GM23338 (cell line): ENCODE measurements around the gene CDH12. TPM values are rescaled to one million over a fixed set of nuclear protein-coding genes. Genes with fewer than 3 reads are reported as not detected.

Experiments
- ATAC-seq: fragments of 200-7000 bp; cut with Tn5 transposase; 3 replicates; pipeline ENCODE4 v1.9.1; 2020
- DNase-seq: peaks from one replicate; pipeline ENCODE4 v3.0.0-alpha.2; 2015; ENCODE audit warnings: low spot score
- H2AFZ ChIP-seq: fragments of 200-600 bp; sonication (generic); 2 replicates; pipeline ENCODE4 v1.8.0; 2016; ENCODE audit warnings: antibody characterized with exemption, mild to moderate bottlenecking, moderate library complexity
- H3F3A ChIP-seq: fragments of 200-600 bp; sonication (generic); replicated peaks from 2 replicates; pipeline ENCODE4 v1.8.0; 2017; ENCODE audit warnings: antibody characterized with exemption, mixed run types, low read depth
- H3K27ac ChIP-seq: fragments of 200-600 bp; sonication (generic); 2 replicates; pipeline ENCODE4 v1.6.1; 2016; ENCODE audit warnings: low read depth
- H3K27me3 ChIP-seq: fragments of 200-600 bp; sonication (generic); 2 replicates; pipeline ENCODE4 v1.8.0; 2016; ENCODE audit warnings: mild to moderate bottlenecking, mixed run types, moderate library complexity; ENCODE audit not compliant: insufficient read depth
- H3K36me3 ChIP-seq: fragments of 200-600 bp; sonication (generic); 2 replicates; pipeline ENCODE4 v1.8.0; 2016; ENCODE audit warnings: mild to moderate bottlenecking; ENCODE audit not compliant: insufficient read depth
- H3K4me1 ChIP-seq: fragments of 200-600 bp; sonication (generic); 2 replicates; pipeline ENCODE4 v1.8.0; 2016; ENCODE audit warnings: mild to moderate bottlenecking, moderate library complexity; ENCODE audit not compliant: insufficient read depth
- H3K4me2 ChIP-seq: fragments of 200-600 bp; sonication (generic); 2 replicates; pipeline ENCODE4 v1.7.1; 2017; ENCODE audit warnings: mixed run types
- H3K4me3 ChIP-seq: fragments of 200-600 bp; sonication (generic); 2 replicates; pipeline ENCODE4 v1.6.1; 2016; ENCODE audit warnings: mixed run types
- H3K79me2 ChIP-seq: fragments of 200-600 bp; sonication (generic); replicated peaks from 2 replicates; pipeline ENCODE4 v1.8.0; 2017; ENCODE audit warnings: mild to moderate bottlenecking; ENCODE audit not compliant: insufficient read depth
- H3K9me2 ChIP-seq: fragments of 200-600 bp; sonication (generic); 2 replicates; pipeline ENCODE4 v1.8.0; 2017; ENCODE audit not compliant: insufficient read depth
- H4K20me1 ChIP-seq: fragments of 200-600 bp; sonication (generic); replicated peaks from 2 replicates; pipeline ENCODE4 v1.8.0; 2017; ENCODE audit warnings: mild to moderate bottlenecking; ENCODE audit not compliant: insufficient read depth
- H3K27ac Mint-ChIP-seq: 2 replicates; pipeline ENCODE4 v1.8.0; 2020; ENCODE audit warnings: inconsistent platforms, mild to moderate bottlenecking, moderate library complexity, mixed read lengths
- H3K27me3 Mint-ChIP-seq: 3 replicates; pipeline ENCODE4 v1.8.0; 2022; ENCODE audit warnings: low read depth, mild to moderate bottlenecking, moderate library complexity, mixed read lengths, inconsistent platforms; ENCODE audit not compliant: insufficient read depth, poor library complexity
- H3K36me3 Mint-ChIP-seq: 3 replicates; pipeline ENCODE4 v1.8.0; 2021; ENCODE audit warnings: low read depth, mild to moderate bottlenecking, inconsistent platforms, moderate library complexity, mixed read lengths
- H3K4me1 Mint-ChIP-seq: 3 replicates; pipeline ENCODE4 v1.8.0; 2020; ENCODE audit warnings: mild to moderate bottlenecking, inconsistent platforms, mixed read lengths
- H3K4me3 Mint-ChIP-seq: 3 replicates; pipeline ENCODE4 v1.8.0; 2021; ENCODE audit warnings: moderate library complexity, mild to moderate bottlenecking, inconsistent platforms, mixed read lengths
- H3K9me3 Mint-ChIP-seq: 3 replicates; pipeline ENCODE4 v1.8.0; 2020; ENCODE audit warnings: moderate library complexity, mild to moderate bottlenecking, inconsistent platforms, mixed read lengths
- CREB1 ChIP-seq: fragments of 250-450 bp; sonication (Bioruptor Pico); IDR thresholded peaks from 2 replicates; pipeline ENCODE4 v1.5.0; 2020; ENCODE audit warnings: low read depth, mild to moderate bottlenecking, moderate library complexity
- EZH2 ChIP-seq: fragments of 200-600 bp; sonication (generic); IDR thresholded peaks from one replicate; pipeline ENCODE4 v1.8.0; 2017; ENCODE audit warnings: antibody characterized with exemption, mild to moderate bottlenecking, low read depth; ENCODE audit not compliant: unreplicated experiment
- EZH2phosphoT487 ChIP-seq: fragments of 200-600 bp; sonication (generic); IDR thresholded peaks from one replicate; pipeline ENCODE4 v1.8.1; 2018; ENCODE audit warnings: antibody characterized with exemption; ENCODE audit not compliant: unreplicated experiment
- JUNB ChIP-seq: IDR thresholded peaks from one replicate; pipeline ENCODE4 v1.6.1; 2016; ENCODE audit warnings: antibody characterized with exemption; ENCODE audit not compliant: unreplicated experiment
- NANOG ChIP-seq: IDR thresholded peaks from 2 replicates; pipeline ENCODE4 v1.6.1; 2016; ENCODE audit warnings: antibody characterized with exemption, borderline replicate concordance
- polyA plus RNA-seq: library from polyadenylated mRNA; unstranded; fragments of >200 nt; fragmentation: Nextera tagmentation; extraction: Ambion mirVana; gene quantifications from 2 replicates; pipeline ENCODE4 v1.2.1, GENCODE V29; 2016
- total RNA-seq: library from RNA; depleted of rRNA; stranded (reverse); fragments of >200 nt; shearing (Covaris generic); gene quantifications from 2 replicates; pipeline ENCODE4 v1.2.3, GENCODE V29; 2014
- TF ChIP-seq, protein P1 (sequence below): fragments of 250-450 bp; sonication (Bioruptor Pico); IDR thresholded peaks from 2 replicates; pipeline ENCODE4 v1.5.0; 2020; ENCODE audit warnings: mild to moderate bottlenecking, moderate library complexity
- TF ChIP-seq, protein P2 (sequence below): IDR thresholded peaks from 2 replicates; pipeline ENCODE4 v1.6.1; 2016; ENCODE audit warnings: antibody characterized with exemption

The CDH12 gene
- total and polyA plus RNA-seq, 2 experiments from 2014 or later: not detected

DNA sequence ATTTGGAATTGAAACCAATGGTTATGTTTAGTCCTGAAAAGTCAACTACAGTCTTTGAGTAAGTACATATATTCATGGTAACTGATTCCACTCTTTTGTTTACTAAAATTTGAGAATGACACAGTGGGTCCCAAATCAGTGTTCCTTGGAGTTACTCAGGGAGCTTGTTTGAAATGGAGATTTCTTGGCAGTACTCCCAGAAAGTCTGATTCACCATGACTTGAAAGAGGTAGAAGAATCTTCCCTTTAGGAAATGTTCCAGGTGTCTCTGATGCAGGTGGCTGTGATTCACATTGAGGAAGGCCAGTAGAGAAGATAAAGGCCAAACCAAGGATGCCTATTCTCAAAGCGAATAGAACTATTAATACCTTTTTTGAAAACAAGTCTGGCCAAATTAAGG is 1078.3 kb downstream of the CDH12 start:
- no peaks in the 10 kb centered on the region for H3K27me3 ChIP-seq
- no peak overlapping the region for H3K4me2 ChIP-seq
- H2AFZ ChIP-seq: no peak overlapping the region
- no peaks in the 10 kb centered on the region for H3F3A ChIP-seq
- Mint-ChIP-seq H3K36me3 (no peaks in the 10 kb centered on the region), H3K9me3 (no peaks in the 10 kb centered on the region), H3K27ac (no peak overlapping the region), H3K4me1 (no peaks in the 10 kb centered on the region), H3K4me3 (no peak overlapping the region), H3K27me3 (no peaks in the 10 kb centered on the region)
- H3K79me2 ChIP-seq: no peaks in the 10 kb centered on the region
- no peaks in the 10 kb centered on the region for H3K9me2 ChIP-seq
- ATAC-seq (no peak), DNase-seq (no peak)
- H4K20me1 ChIP-seq: no peaks in the 10 kb centered on the region
- H3K4me1 ChIP-seq: no peaks in the 10 kb centered on the region
- TF ChIP-seq, protein P1, sequence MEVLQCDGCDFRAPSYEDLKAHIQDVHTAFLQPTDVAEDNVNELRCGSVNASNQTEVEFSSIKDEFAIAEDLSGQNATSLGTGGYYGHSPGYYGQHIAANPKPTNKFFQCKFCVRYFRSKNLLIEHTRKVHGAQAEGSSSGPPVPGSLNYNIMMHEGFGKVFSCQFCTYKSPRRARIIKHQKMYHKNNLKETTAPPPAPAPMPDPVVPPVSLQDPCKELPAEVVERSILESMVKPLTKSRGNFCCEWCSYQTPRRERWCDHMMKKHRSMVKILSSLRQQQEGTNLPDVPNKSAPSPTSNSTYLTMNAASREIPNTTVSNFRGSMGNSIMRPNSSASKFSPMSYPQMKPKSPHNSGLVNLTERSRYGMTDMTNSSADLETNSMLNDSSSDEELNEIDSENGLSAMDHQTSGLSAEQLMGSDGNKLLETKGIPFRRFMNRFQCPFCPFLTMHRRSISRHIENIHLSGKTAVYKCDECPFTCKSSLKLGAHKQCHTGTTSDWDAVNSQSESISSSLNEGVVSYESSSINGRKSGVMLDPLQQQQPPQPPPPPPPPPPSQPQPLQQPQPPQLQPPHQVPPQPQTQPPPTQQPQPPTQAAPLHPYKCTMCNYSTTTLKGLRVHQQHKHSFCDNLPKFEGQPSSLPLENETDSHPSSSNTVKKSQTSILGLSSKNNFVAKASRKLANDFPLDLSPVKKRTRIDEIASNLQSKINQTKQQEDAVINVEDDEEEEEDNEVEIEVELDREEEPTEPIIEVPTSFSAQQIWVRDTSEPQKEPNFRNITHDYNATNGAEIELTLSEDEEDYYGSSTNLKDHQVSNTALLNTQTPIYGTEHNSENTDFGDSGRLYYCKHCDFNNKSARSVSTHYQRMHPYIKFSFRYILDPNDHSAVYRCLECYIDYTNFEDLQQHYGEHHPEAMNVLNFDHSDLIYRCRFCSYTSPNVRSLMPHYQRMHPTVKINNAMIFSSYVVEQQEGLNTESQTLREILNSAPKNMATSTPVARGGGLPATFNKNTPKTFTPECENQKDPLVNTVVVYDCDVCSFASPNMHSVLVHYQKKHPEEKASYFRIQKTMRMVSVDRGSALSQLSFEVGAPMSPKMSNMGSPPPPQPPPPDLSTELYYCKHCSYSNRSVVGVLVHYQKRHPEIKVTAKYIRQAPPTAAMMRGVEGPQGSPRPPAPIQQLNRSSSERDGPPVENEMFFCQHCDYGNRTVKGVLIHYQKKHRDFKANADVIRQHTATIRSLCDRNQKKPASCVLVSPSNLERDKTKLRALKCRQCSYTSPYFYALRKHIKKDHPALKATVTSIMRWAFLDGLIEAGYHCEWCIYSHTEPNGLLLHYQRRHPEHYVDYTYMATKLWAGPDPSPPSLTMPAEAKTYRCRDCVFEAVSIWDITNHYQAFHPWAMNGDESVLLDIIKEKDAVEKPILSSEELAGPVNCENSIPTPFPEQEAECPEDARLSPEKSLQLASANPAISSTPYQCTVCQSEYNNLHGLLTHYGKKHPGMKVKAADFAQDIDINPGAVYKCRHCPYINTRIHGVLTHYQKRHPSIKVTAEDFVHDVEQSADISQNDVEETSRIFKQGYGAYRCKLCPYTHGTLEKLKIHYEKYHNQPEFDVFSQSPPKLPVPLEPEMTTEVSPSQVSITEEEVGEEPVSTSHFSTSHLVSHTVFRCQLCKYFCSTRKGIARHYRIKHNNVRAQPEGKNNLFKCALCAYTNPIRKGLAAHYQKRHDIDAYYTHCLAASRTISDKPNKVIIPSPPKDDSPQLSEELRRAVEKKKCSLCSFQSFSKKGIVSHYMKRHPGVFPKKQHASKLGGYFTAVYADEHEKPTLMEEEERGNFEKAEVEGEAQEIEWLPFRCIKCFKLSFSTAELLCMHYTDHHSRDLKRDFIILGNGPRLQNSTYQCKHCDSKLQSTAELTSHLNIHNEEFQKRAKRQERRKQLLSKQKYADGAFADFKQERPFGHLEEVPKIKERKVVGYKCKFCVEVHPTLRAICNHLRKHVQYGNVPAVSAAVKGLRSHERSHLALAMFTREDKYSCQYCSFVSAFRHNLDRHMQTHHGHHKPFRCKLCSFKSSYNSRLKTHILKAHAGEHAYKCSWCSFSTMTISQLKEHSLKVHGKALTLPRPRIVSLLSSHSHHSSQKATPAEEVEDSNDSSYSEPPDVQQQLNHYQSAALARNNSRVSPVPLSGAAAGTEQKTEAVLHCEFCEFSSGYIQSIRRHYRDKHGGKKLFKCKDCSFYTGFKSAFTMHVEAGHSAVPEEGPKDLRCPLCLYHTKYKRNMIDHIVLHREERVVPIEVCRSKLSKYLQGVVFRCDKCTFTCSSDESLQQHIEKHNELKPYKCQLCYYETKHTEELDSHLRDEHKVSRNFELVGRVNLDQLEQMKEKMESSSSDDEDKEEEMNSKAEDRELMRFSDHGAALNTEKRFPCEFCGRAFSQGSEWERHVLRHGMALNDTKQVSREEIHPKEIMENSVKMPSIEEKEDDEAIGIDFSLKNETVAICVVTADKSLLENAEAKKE (CRISPR knock-in tag): no peak
- TF ChIP-seq, protein P2, sequence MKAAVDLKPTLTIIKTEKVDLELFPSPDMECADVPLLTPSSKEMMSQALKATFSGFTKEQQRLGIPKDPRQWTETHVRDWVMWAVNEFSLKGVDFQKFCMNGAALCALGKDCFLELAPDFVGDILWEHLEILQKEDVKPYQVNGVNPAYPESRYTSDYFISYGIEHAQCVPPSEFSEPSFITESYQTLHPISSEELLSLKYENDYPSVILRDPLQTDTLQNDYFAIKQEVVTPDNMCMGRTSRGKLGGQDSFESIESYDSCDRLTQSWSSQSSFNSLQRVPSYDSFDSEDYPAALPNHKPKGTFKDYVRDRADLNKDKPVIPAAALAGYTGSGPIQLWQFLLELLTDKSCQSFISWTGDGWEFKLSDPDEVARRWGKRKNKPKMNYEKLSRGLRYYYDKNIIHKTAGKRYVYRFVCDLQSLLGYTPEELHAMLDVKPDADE: no peak
- no peak for TF ChIP-seq CREB1 (CRISPR knock-in tag)
- no peak for TF ChIP-seq EZH2
- no peak for TF ChIP-seq JUNB
- TF ChIP-seq EZH2phosphoT487: no peak
- TF ChIP-seq NANOG: no peak
- no peak overlapping the region for H3K4me3 ChIP-seq
- no peaks in the 10 kb centered on the region for H3K36me3 ChIP-seq
- no peak overlapping the region for H3K27ac ChIP-seq
